Lower lobe of right lung (tissue), 2 donors: ENCODE data around the gene CGB3. TPM values are rescaled to one million over a fixed set of nuclear protein-coding genes. Genes with fewer than 3 reads are reported as not detected.

Source experiments
- ATAC-seq, 2 donors: fragments of 200-7000 bp; cut with Tn5 transposase; one replicate each; pipeline ENCODE4 v1.9.1; 2020 to 2022; ENCODE audit warnings: mild to moderate bottlenecking in 2 of 2, moderate library complexity in 2 of 2
- DNase-seq: peaks from one replicate; pipeline ENCODE4 v3.0.0-alpha.2; 2020
- H3K27ac ChIP-seq: fragments of 200-600 bp; one replicate; pipeline ENCODE4 v1.8.0; 2022
- H3K27me3 ChIP-seq: fragments of 200-600 bp; one replicate; pipeline ENCODE4 v1.8.0; 2022; ENCODE audit warnings: low read depth
- H3K36me3 ChIP-seq: fragments of 200-600 bp; one replicate; pipeline ENCODE4 v1.8.0; 2022; ENCODE audit warnings: mild to moderate bottlenecking
- H3K4me1 ChIP-seq: fragments of 200-600 bp; one replicate; pipeline ENCODE4 v1.8.0; 2022
- H3K4me3 ChIP-seq: fragments of 200-600 bp; one replicate; pipeline ENCODE4 v1.8.0; 2022; ENCODE audit warnings: mild to moderate bottlenecking
- H3K9me3 ChIP-seq: fragments of 200-600 bp; one replicate; pipeline ENCODE4 v1.8.0; 2022
- CTCF ChIP-seq: fragments of 200-600 bp; IDR thresholded peaks from one replicate; pipeline ENCODE4 v1.8.0; 2022; ENCODE audit warnings: antibody characterized with exemption, mild to moderate bottlenecking
- intact Hi-C: fragments of 100-400 bp; cut with DNase I; formaldehyde crosslinking; loops from one replicate; pipeline ENCODE4 v1.11.0; 2022
- total RNA-seq: library from RNA; stranded (reverse); fragmentation: NEBNext Ultra II Directional; extraction: Animal tissue kit (Norgen Biotek cat#: 25700); gene quantifications from one replicate; pipeline ENCODE4 v1.2.1, GENCODE V29; 2021
- donor health status: DM: no; HTN: yes; CAD: no; lungs with severe emphysema.

Gene CGB3
- total RNA-seq, 1 donor from 2014 or later, result not detected

GRCh38 chr19:48992581-48993174 lies 31.5 kb downstream of the CGB3 start:
- intact Hi-C loops, result no loop called here
- TF ChIP-seq CTCF, result no peak
- ATAC-seq (peak; percentile 10 to 24), DNase-seq (no peak)
- Histone ChIP-seq H3K9me3 (no peaks in the 10 kb centered on the region), H3K4me3 (peak overlapping the region; percentile 69), H3K27me3 (no peaks in the 10 kb centered on the region), H3K4me1 (peaks cover 31% of the 10 kb centered on the region), H3K36me3 (peaks cover 23% of the 10 kb centered on the region), H3K27ac (peak overlapping the region; percentile 91)

GRCh38 chr19:48991873-48992580 lies 32.1 kb downstream of the CGB3 start:
- peaks cover 31% of the 10 kb centered on the region for H3K4me1 ChIP-seq
- intact Hi-C loops, result no loop called here
- DNase-seq, result peak; percentile 63

DNA sequence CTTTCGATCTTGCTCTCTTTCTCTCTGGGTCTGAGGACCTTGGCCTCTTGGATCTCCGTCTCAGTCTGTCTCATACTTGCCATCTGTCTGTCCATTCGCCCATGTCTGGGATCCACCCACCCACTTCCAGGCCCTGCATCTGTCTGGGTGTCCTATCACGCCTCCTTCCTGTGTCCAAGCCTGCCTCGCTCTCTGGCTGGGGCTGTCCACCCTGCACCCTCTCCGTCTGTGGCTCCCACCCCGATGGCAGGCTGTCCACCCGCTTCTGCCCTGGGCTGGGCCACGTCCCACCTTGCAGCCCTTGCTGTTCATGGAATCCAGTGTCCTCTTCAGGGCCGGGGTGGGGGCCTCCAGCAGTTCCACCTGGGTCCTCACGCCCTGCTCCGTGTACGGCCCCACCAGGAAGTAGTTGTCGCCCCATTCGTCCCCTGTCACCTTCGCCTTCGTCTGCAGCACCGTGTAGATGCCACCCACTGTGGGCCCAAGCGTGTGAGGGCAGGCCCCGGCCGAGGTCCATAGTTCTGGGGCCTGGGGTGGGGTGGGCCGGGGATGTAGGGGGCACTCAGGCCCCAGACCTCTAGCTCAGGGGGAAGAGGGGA lies 33.0 kb downstream of the CGB3 start:
- intact Hi-C loops, result no loop called here
- Histone ChIP-seq H3K36me3 (peaks cover 35% of the 10 kb centered on the region), H3K27me3 (no peaks in the 10 kb centered on the region), H3K27ac (no peak overlapping the region), H3K4me1 (peaks cover 31% of the 10 kb centered on the region), H3K9me3 (no peaks in the 10 kb centered on the region), H3K4me3 (peak overlapping the region; percentile 69)
- no peak for TF ChIP-seq CTCF
- no peak for ATAC-seq
- DNase-seq, result peak; percentile 50

More at GRCh38 chr19:48991873-48992580, 32.1 kb downstream of the CGB3 start:
- H3K36me3 ChIP-seq, result peaks cover 26% of the 10 kb centered on the region
- H3K27ac ChIP-seq, result peak overlapping the region; percentile 91
- TF ChIP-seq CTCF, result no peak
- peak overlapping the region; percentile 69 for H3K4me3 ChIP-seq
- H3K27me3 ChIP-seq, result no peaks in the 10 kb centered on the region
- no peaks in the 10 kb centered on the region for H3K9me3 ChIP-seq
- ATAC-seq, result peak; percentile 57 to 67

- no peak overlapping the region for H3K4me3 ChIP-seq
- no peak overlapping the region for H3K27ac ChIP-seq
- no peak for TF ChIP-seq CTCF
- no peaks in the 10 kb centered on the region for H3K9me3 ChIP-seq
- no peaks in the 10 kb centered on the region for H3K27me3 ChIP-seq
- ATAC-seq (no peak), DNase-seq (no peak)
- peaks cover 42% of the 10 kb centered on the region for H3K36me3 ChIP-seq
- intact Hi-C loops, result no loop called here
- peaks cover 31% of the 10 kb centered on the region for H3K4me1 ChIP-seq
Observed at GRCh38 chr19:48990400-48990799, 33.7 kb downstream of the CGB3 start.

GRCh38 chr19:48989701-48990291 lies 34.3 kb downstream of the CGB3 start:
- no peak for TF ChIP-seq CTCF
- no peaks in the 10 kb centered on the region for H3K9me3 ChIP-seq
- no peaks in the 10 kb centered on the region for H3K27me3 ChIP-seq
- H3K4me1 ChIP-seq, result peaks cover 28% of the 10 kb centered on the region
- H3K36me3 ChIP-seq, result peaks cover 48% of the 10 kb centered on the region
- intact Hi-C loops, result no loop called here
- no peak overlapping the region for H3K27ac ChIP-seq
- H3K4me3 ChIP-seq, result no peak overlapping the region
- DNase-seq, result no peak
- ATAC-seq, result no peak
